ENCODE data around the gene WDR83. TPM values are rescaled to one million over a fixed set of nuclear protein-coding genes. Genes with fewer than 3 reads are reported as not detected.
"Not testable (repeated sequence)": the region's sequence is repeated elsewhere in the genome, so short reads cannot be mapped to it uniquely, and the experiment has no call there.

The WDR83 gene
- total RNA-seq, 1 experiment from 2014 or later = 19.4 TPM

DNA sequence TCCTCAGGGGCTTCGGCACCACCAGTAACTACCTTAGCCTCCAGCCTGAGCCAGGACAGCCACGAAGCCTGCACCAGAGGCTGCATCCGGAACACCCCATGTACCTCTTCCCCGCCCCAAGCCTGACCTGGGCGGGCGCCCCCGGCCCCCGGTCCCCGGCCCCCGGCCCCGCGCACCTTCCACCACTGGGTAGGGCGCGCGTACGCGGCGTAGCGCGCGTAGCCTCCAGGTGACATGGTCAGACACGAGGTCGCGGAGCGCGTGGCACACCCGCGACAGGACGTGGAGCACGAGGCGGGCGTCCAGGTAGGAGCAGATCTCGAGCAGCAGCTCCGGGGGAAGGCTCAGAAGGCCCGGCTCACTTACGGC is 29.4 kb downstream of the WDR83 start:
- BruUV-seq (replicated peaks) = no TSS peak
- no peak for DNase-seq (ENCODE audit: low spot score)
- Histone ChIP-seq H3K27me3 (replicated peaks; ENCODE audit: insufficient read depth, low read depth, low read length, poor library complexity) (no peaks in the 10 kb centered on the region), H3K9me3 (ENCODE audit: low read depth, low read length, poor library complexity, severe bottlenecking) (no peaks in the 10 kb centered on the region), H3K4me1 (ENCODE audit: insufficient read depth, low read length, poor library complexity, severe bottlenecking) (peaks cover 11% of the 10 kb centered on the region), H3K27ac (ENCODE audit: low read depth, low read length, poor library complexity, severe bottlenecking) (peak overlapping the region; percentile 83), H3K36me3 (ENCODE audit: insufficient read depth, low read length, poor library complexity, severe bottlenecking) (peaks cover 17% of the 10 kb centered on the region), H3K4me3 (ENCODE audit: low read depth, low read length, poor library complexity, severe bottlenecking) (peak overlapping the region; percentile 89)
- TF ChIP-seq, protein P1, sequence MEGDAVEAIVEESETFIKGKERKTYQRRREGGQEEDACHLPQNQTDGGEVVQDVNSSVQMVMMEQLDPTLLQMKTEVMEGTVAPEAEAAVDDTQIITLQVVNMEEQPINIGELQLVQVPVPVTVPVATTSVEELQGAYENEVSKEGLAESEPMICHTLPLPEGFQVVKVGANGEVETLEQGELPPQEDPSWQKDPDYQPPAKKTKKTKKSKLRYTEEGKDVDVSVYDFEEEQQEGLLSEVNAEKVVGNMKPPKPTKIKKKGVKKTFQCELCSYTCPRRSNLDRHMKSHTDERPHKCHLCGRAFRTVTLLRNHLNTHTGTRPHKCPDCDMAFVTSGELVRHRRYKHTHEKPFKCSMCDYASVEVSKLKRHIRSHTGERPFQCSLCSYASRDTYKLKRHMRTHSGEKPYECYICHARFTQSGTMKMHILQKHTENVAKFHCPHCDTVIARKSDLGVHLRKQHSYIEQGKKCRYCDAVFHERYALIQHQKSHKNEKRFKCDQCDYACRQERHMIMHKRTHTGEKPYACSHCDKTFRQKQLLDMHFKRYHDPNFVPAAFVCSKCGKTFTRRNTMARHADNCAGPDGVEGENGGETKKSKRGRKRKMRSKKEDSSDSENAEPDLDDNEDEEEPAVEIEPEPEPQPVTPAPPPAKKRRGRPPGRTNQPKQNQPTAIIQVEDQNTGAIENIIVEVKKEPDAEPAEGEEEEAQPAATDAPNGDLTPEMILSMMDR (conservative IDR thresholded peaks at IDR 0.05; ENCODE audit: low read depth, low read length) = no peak
- TF ChIP-seq EZH2 (IDR thresholded peaks at IDR 0.05; ENCODE audit: borderline replicate concordance, low read depth, low read length, poor library complexity, severe bottlenecking) = no peak
- intact Hi-C loops (cut with micrococcal nuclease; ENCODE audit: unreplicated experiment) = no loop called here
- ChIA-PET POLR2A (ENCODE audit: low non-redundant PET) (interaction anchor here (0.6 kb wide), 1 partner anchor 1664 kb away, joined by 8 read pairs; no protein-coding TSS in a partner anchor), CTCF (interaction anchor here (0.5 to 1.0 kb wide), 2 partner anchors 65 to 84 kb away, joined by 3 read pairs; no protein-coding TSS in a partner anchor)

DNA sequence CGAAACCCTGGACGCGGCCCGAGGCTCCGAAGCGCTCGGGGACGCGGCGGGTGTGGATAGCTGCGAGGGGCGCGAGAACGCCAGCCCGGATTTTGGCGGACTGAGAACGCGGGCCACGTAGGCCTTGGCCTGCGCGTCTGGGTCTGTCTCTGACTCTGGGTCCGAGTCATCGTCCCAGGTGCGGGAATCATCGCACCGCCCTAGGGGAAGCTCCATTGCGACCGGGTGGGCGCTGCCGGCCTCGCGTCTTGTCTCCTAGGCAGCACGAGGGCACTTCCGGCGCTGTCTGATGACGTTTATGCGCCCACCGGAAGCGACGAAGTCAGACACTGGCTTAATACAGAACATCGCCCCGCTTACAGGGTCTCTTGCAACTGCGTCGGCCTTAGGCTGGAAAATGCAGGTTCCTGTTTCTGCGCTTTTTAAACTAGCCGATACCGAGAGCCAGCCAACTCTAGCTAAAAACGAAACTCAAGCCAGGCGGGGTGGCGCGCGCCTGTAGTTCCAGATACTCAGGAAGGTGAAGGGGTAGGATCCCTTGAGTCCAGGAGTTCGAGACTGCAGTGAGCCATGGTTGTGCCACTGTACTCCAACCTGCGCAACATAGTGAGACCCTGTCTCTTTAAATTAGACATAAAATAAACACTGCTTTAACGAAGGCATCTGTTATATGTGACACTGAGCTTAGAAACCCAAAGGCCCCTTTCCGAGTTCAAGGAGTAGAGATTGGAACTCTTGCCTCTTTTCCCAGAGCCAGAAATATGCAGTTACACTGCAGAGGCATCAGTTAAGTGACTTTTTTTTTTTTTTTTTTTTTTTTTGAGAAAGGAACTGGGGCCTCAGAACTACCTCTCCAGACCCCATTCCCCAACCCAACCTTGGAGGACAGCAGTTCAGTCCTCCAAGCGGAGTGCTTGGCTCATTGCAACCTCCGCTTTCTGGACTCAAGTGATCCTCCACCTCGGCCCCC is 30.0 kb downstream of the WDR83 start, which contains the start of gene FBXW9:
Gene FBXW9 (minus strand): TSS at position 266 of the 970 bp plus-strand sequence. CDS start 50 bp downstream, at position 216.
- peak within 1 kb of the TSS; percentile 83 for H3K27ac ChIP-seq (ENCODE audit: low read depth, low read length, poor library complexity, severe bottlenecking)
- peaks cover 11% of the 10 kb centered on the region for H3K4me1 ChIP-seq (ENCODE audit: insufficient read depth, low read length, poor library complexity, severe bottlenecking)
- H3K9me3 ChIP-seq (ENCODE audit: low read depth, low read length, poor library complexity, severe bottlenecking) = no peaks in the 10 kb centered on the region
- H3K27me3 ChIP-seq (replicated peaks; ENCODE audit: insufficient read depth, low read depth, low read length, poor library complexity) = no peaks in the 10 kb centered on the region
- peak within 1 kb of the TSS; percentile 89 for H3K4me3 ChIP-seq (ENCODE audit: low read depth, low read length, poor library complexity, severe bottlenecking)
- CTCF ChIA-PET = interaction anchor here (0.5 to 1.0 kb wide), 3 partner anchors 64 to 85 kb away, joined by 3 to 7 read pairs (median 3); no protein-coding TSS in a partner anchor
- peaks cover 24% of the 10 kb centered on the region for H3K36me3 ChIP-seq (ENCODE audit: insufficient read depth, low read length, poor library complexity, severe bottlenecking)
- TF ChIP-seq EZH2 (IDR thresholded peaks at IDR 0.05; ENCODE audit: borderline replicate concordance, low read depth, low read length, poor library complexity, severe bottlenecking) = no peak
- TF ChIP-seq, protein P1 (conservative IDR thresholded peaks at IDR 0.05; ENCODE audit: low read depth, low read length) = no peak
- intact Hi-C loops (cut with micrococcal nuclease; ENCODE audit: unreplicated experiment) = no loop called here
- POLR2A ChIA-PET (ENCODE audit: low non-redundant PET) = interaction anchor here (0.6 kb wide), 2 partner anchors 14 to 1664 kb away, joined by 3 to 8 read pairs; no protein-coding TSS in a partner anchor
- TSS peak; percentile 98 for BruUV-seq (replicated peaks)
- peak; percentile 97 for DNase-seq (ENCODE audit: low spot score)

DNA sequence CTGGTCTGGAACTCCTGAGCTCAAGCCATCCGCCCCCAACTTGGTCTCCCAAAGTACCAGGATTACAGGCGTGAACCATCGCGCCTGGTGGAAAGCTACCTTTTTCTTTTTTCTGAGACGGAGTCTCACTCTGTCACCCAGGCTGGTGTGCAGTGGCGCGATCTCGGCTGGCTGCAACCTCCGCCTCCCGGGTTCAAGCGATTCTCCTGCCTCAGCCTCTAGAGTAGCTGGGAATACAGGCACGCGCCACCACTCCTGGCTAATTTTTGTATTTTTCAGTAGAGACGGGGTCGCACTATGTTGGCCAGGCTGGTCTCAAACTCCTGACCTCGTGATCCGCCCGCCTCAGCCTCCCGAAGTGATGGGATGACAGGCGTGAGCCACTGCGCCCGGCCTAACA is 30.8 kb downstream of the WDR83 start:
- BruUV-seq (replicated peaks); intact Hi-C loops (cut with micrococcal nuclease; ENCODE audit: unreplicated experiment); POLR2A ChIA-PET (ENCODE audit: low non-redundant PET); H3K27ac ChIP-seq (ENCODE audit: low read depth, low read length, poor library complexity, severe bottlenecking); H3K27me3 ChIP-seq (replicated peaks; ENCODE audit: insufficient read depth, low read depth, low read length, poor library complexity); DNase-seq (ENCODE audit: low spot score); H3K9me3 ChIP-seq (ENCODE audit: low read depth, low read length, poor library complexity, severe bottlenecking); CTCF ChIA-PET: not testable (repeated sequence)
- peaks cover 11% of the 10 kb centered on the region for H3K4me1 ChIP-seq (ENCODE audit: insufficient read depth, low read length, poor library complexity, severe bottlenecking)
- H3K36me3 ChIP-seq (ENCODE audit: insufficient read depth, low read length, poor library complexity, severe bottlenecking) = peaks cover 32% of the 10 kb centered on the region
- peak overlapping the region; percentile 89 for H3K4me3 ChIP-seq (ENCODE audit: low read depth, low read length, poor library complexity, severe bottlenecking)

Data from A673 (cell line).